Stomach (tissue), 9 donors: ENCODE measurements around the gene PDE4D. TPM values are rescaled to one million over a fixed set of nuclear protein-coding genes. Genes with fewer than 3 reads are reported as not detected.
A peak's percentile ranks its signal among the peaks of the same experiment; 100 is the strongest.

Source experiments
- DNase-seq, 2 donors: peaks; one replicate each; pipeline versions ENCODE4 v3.0.0 to v3.0.0-alpha.2; 2013 to 2019
- H3K27ac ChIP-seq, 5 donors: fragments of 200-600 bp in 4 of 5; sonication (generic) in 4 of 5; one replicate each; pipeline ENCODE4 v1.5.1; 2013 to 2019; ENCODE audit warnings: mild to moderate bottlenecking in 1 of 5, moderate library complexity in 1 of 5
- H3K27me3 ChIP-seq, 3 donors: fragments of 200-600 bp; sonication (generic); one replicate each; pipeline ENCODE4 v1.5.1; 2017 to 2019; ENCODE audit warnings: mixed run types in 1 of 3
- H3K36me3 ChIP-seq, 4 donors: fragments of 200-600 bp; sonication (generic); 1 replicate in 3 of 4; 2 replicates in 1 of 4; pipeline ENCODE4 v1.5.1; 2016 to 2019
- H3K4me1 ChIP-seq, 4 donors: fragments of 200-600 bp; sonication (generic); one replicate each; pipeline ENCODE4 v1.5.1; 2016 to 2019
- H3K4me3 ChIP-seq, 4 donors: fragments of 200-600 bp; sonication (generic) in 3 of 4; one replicate each; pipeline ENCODE4 v1.5.1; 2016 to 2019; ENCODE audit warnings: mild to moderate bottlenecking in 1 of 4
- H3K9me3 ChIP-seq, 4 donors: fragments of 200-600 bp; sonication (generic); one replicate each; pipeline ENCODE4 v1.5.1; 2016 to 2019
- CTCF ChIP-seq, 7 experiments: fragments of 450-650 bp in 4 of 7; fragments of 200-600 bp in 3 of 7; sonication (generic) in 3 of 7; IDR thresholded peaks; one replicate each; pipeline ENCODE4 v1.5.1; 2016 to 2019; ENCODE audit warnings: antibody characterized with exemption in 7 of 7, control low read depth in 2 of 7, mild to moderate bottlenecking in 1 of 7
- EP300 ChIP-seq: sonication (generic); formaldehyde crosslinking; IDR thresholded peaks from one replicate; pipeline ENCODE4 v1.6.1; 2017; ENCODE audit warnings: antibody characterized with exemption
- POLR2A ChIP-seq, 4 donors: fragments of 450-650 bp; IDR thresholded peaks; one replicate each; pipeline ENCODE4 v1.6.1; 2016; ENCODE audit warnings: antibody characterized with exemption in 4 of 4, control low read depth in 2 of 4, mild to moderate bottlenecking in 1 of 4, moderate library complexity in 1 of 4
- POLR2AphosphoS5 ChIP-seq, 3 donors: sonication (generic); formaldehyde crosslinking; IDR thresholded peaks; one replicate each; pipeline ENCODE4 v1.6.1; 2016; ENCODE audit warnings: antibody characterized with exemption in 3 of 3
- WGBS, 5 donors: extraction: QIAGEN DNeasy Blood & Tissue Kit in 3 of 5; methylation state at CpG; one replicate each; pipeline versions ENCODE4 v1.1.5 to v1.1.7; 2013 to 2018; 5-methylcytosine and 5-hydroxymethylcytosine counted together
- intact Hi-C: fragments of 100-400 bp; cut with DNase I; formaldehyde crosslinking; loops from one replicate; pipeline ENCODE4 v1.15.1; 2023; ENCODE audit warnings: low total_unique reads
- polyA plus RNA-seq, 3 donors: library from polyadenylated mRNA; stranded (reverse); fragments of 200-250 nt; gene quantifications; one replicate each; pipeline ENCODE4 v1.2.3, GENCODE V29; 2013
- total RNA-seq, 5 donors: library from RNA; depleted of rRNA; stranded (reverse); fragments of >200 nt; gene quantifications; one replicate each; pipeline versions ENCODE4 v1.1.0 to v1.2.3, GENCODE V29; 2014 to 2016
- donor health status: healthy with polysubstance abuse.
- donor health status: Bipolar disorder and iron deficiency.
- donor health status: healthy.

Gene PDE4D
- total and polyA plus RNA-seq, 8 donors, result 3.1 to 147 (median 97.3) TPM

GRCh38 chr5:59178482-59178881 lies 715.0 kb downstream of the PDE4D start:
- Histone ChIP-seq H3K4me3 (no peak overlapping the region), H3K27ac (no peak overlapping the region), H3K9me3 (no peaks in the 10 kb centered on the region), H3K27me3 (no peaks in the 10 kb centered on the region), H3K4me1 (peaks cover 0 to 9% (median 0%) of the 10 kb centered on the region in 4 donors), H3K36me3 (peaks cover 0 to 21% (median 2%) of the 10 kb centered on the region in 4 donors)
- no peak for DNase-seq
- TF ChIP-seq POLR2A (IDR thresholded peaks at IDR 0.05) (no peak), CTCF (IDR thresholded peaks at IDR 0.05) (no peak), POLR2AphosphoS5 (IDR thresholded peaks at IDR 0.05) (no peak), EP300 (no peak)
- intact Hi-C loops, result no loop called here
- 75 to 93% (median 90%) methylated on average over 1 of the region's 1 CpG for WGBS, 5 donors

- TF ChIP-seq POLR2A (IDR thresholded peaks at IDR 0.05), result no peak
- TF ChIP-seq EP300, result no peak
- TF ChIP-seq CTCF (IDR thresholded peaks at IDR 0.05), result no peak
- TF ChIP-seq POLR2AphosphoS5 (IDR thresholded peaks at IDR 0.05), result no peak
- Histone ChIP-seq H3K27ac (no peak overlapping the region), H3K4me3 (no peak overlapping the region), H3K36me3 (peaks cover 0 to 21% (median 2%) of the 10 kb centered on the region in 4 donors), H3K4me1 (peaks cover 0 to 9% (median 0%) of the 10 kb centered on the region in 4 donors), H3K27me3 (no peaks in the 10 kb centered on the region), H3K9me3 (no peaks in the 10 kb centered on the region)
- WGBS, 5 donors, result 52 to 69% (median 57%) methylated on average over 2 of the region's 2 CpGs
- intact Hi-C loops, result no loop called here
- no peak for DNase-seq
These were observed 715.5 kb downstream of the PDE4D start for GRCh38 chr5:59178071-59178470.

GRCh38 chr5:59177644-59178043 lies 715.9 kb downstream of the PDE4D start:
- intact Hi-C loops, result no loop called here
- no peak for DNase-seq
- WGBS, 5 donors, result 90 to 96% (median 93%) methylated on average over 2 to 3 of the region's 3 CpGs
- H3K27me3 ChIP-seq, result no peaks in the 10 kb centered on the region
- no peak overlapping the region for H3K27ac ChIP-seq
- H3K4me3 ChIP-seq, result no peak overlapping the region
- H3K4me1 ChIP-seq, result peaks cover 0 to 9% (median 0%) of the 10 kb centered on the region in 4 donors
- H3K36me3 ChIP-seq, result peaks cover 0 to 21% (median 2%) of the 10 kb centered on the region in 4 donors
- TF ChIP-seq EP300, result no peak
- TF ChIP-seq CTCF (IDR thresholded peaks at IDR 0.05), result no peak
- TF ChIP-seq POLR2A (IDR thresholded peaks at IDR 0.05), result no peak
- TF ChIP-seq POLR2AphosphoS5 (IDR thresholded peaks at IDR 0.05), result no peak
- no peaks in the 10 kb centered on the region for H3K9me3 ChIP-seq

GRCh38 chr5:59174248-59174844 lies 719.2 kb downstream of the PDE4D start:
- H3K4me1 ChIP-seq, result peaks cover 0 to 12% (median 0%) of the 10 kb centered on the region in 4 donors
- no peak overlapping the region for H3K27ac ChIP-seq
- intact Hi-C loops, result no loop called here
- H3K4me3 ChIP-seq, result no peak overlapping the region
- no peaks in the 10 kb centered on the region for H3K27me3 ChIP-seq
- no peaks in the 10 kb centered on the region for H3K9me3 ChIP-seq
- TF ChIP-seq CTCF (IDR thresholded peaks at IDR 0.05) (peak in 5 of 7 experiments; percentile 54 to 79 (median 73)), EP300 (no peak)
- DNase-seq, result peak in 1 of 2 donors; percentile 84
- whole genome bisulfite sequencing, 5 donors, result 40 to 56% (median 43%) methylated on average over 5 of the region's 5 CpGs
- peaks cover 0 to 19% (median 2%) of the 10 kb centered on the region in 4 donors for H3K36me3 ChIP-seq
